GM12873 (cell line): ENCODE measurements around the gene TRAF3.

ENCODE experiments used
- CTCF ChIP-seq: IDR thresholded peaks from 2 replicates; pipeline ENCODE4 v1.5.1; 2012; ENCODE audit warnings: low read depth, mild to moderate bottlenecking, moderate library complexity, low read length, control low read depth; ENCODE audit not compliant: insufficient read depth; ENCODE audit errors: missing control alignments

TRAF3 gene

DNA sequence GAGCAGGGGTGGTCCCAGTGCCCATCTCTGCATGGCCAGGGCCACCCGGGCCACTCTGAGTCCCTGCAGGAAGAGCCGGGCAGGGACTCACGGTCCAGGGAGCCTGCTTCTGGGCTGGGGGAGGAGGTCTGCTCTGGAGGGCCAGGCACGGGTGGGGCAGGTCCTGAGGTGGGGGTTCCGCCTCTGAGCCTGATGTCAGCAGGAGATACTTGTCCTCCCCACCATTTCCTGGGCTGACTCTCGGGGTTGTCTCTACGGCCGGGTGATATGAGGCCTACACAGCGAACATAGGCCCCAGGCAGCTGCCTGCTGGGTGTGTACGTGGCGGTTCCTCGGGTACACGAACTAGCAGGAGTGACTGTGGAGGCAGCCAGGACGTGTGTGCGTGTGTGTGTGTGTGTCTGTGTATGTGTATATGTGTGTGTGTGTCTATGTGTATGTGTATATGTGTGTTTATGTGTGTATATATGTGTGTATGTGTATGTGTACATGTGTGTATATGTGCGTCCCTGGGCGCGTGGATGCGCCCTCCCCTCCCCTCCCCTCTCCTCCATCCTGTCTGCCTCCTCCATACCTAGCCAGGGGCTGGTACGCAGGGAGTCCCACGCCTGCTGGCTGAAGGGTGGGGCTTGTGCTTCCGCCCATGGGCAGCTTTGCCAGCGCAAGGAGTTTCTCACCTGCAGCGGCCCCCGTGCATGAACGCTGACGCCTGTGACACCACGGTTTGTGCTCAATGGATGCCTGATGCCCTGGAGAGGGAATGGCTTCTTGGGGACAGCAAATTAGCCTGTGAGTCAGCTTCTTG lies 30.4 kb upstream of the TRAF3 start:
- no peak for TF ChIP-seq CTCF

- TF ChIP-seq CTCF, result no peak
Measured at GRCh38 chr14:102748806-102749205, 28.4 kb upstream of the TRAF3 start.

DNA sequence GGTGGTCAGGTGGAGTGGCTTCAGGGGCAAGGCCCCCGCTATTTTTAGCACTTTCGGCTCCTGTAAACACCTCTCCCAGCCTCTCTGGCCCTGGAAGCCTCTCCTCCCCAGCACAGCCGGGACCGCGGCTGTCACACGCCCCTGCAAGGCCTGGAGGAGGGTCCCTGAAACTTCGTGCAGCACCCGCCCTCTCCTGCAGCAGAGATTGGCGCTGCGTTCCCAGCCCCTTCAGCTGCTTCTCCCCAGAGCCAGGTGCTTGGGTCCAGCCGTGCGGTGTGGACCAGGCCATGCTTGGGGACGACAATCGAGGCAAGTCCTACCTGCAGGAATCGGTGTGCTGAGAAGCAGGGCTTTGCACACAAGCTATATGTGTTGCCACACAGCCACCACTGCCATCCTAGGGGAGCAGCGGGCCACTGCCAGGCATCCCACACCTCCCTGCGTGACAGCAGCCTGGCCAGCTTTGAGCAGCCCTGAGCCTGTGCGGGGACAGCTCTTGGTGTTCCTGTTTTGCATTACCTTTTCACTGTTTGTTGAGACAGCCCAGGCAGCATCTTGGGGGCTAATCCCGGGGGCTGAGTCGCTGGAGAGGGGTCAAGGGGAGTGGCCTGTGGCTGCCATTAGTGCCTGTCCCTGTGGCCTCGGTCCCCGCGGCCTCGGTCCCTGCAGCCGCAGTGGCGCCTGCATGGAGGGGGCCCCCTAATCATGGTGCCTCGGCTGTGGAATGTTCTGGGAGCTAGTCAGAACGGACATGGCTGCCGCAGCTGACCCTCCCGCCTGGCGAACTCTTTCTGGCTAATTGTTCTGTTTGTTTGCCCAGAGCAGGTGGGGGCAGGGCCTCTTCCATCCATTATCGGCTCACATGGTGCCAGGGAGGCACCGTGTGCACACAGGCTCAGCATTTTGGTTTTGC lies 27.6 kb upstream of the TRAF3 start:
- TF ChIP-seq CTCF, result no peak

- no peak for TF ChIP-seq CTCF
Measured at GRCh38 chr14:102750376-102750775, 26.9 kb upstream of the TRAF3 start.

DNA sequence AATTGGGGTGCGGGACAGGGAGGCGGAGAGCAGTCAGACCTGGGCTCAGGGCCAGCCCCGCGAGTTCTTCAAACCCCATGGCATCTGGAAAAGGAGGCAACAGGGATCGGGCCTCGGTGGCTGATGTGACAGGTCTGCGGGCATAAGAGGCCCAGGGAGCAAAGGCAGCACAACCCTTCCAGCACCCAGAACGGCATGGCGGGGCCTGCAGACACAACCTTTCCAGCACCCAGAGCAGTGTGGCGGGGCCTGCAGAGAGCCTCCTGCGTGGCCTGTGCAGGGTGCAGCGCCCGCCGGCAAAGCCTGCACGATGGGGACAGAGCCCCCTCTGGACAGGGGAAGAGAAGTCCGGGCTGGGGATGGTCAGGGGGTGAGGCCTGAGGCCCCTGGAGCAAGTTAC lies 26.2 kb upstream of the TRAF3 start:
- TF ChIP-seq CTCF, result no peak

DNA sequence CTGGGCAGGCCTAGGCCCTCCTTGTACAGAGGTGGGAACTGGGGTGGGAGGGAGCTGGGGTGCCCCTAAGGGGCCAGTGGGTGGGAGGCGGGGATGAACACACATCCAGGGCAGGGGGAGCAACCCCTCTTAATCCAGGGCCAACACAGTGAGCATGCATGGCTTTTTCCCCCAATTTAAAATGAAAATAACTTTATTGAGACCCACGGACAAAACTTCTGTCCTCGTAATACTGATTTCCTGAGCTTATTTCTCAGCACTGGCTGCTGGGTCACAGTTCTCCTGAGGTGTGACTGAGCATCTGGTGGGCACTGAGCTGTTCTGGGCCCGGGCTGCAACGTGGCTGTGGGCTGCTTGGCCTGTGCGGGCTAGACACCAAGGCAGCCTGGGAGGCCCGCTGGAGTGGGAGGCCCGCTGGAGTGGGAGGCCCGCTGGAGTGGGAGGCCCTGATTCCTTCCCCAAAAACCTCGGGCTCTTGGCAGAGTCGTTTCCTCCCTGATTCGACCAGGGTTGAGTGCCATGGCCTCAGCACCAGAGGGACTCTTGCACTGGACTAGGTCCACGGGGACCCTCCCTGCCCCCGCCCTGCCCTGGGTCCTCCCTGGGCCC lies 24.9 kb upstream of the TRAF3 start:
- TF ChIP-seq CTCF, result no peak

DNA sequence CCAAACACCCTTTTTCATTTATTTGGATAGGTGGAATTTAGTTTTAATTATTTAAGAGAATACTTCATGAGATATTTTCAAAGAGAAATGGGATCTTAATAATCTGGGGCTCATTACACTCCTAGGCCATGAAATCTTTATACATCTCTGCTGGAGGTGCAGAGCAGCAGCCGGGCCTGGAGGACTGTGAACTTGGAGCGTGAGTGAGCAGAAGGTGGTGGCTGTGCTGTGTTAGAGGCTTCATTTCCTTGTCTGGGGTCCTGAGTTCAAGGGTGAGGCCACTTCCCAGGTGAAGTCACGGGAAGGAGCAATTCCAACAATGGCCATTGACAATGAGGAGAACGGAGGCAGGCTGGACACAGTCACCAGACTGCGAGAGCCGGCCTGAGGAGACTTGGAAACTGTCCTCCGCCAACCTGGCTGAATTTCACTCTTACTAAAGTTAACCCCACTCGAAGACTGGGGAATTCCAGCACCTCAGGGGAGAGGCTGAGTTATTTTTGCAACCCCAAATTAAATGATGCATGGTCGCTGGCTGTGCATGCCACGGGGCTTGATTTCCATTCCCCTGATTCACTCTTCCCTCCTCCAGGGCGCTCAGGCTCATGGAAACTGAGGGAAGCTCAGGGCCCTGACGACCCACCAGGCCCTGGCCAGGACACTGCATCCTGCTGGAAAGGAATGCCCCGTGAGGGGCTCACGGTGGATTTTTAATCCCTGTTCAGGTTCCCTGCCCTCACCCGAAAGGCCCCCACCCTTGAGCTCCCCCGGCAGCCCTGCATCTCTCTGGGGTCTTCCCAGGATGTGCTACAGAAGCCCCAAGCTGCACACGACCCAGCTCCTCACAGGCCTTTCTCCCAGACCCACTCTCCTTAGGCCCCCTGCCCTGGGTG lies 22.6 kb upstream of the TRAF3 start:
- no peak for TF ChIP-seq CTCF
